GM13977 (cell line): ENCODE results near the gene PCNX2.

ENCODE experiments used
- DNase-seq: peaks from one replicate; pipeline ENCODE4 v3.0.0; 2012; ENCODE audit warnings: low spot score
- in situ Hi-C: fragments of 300-500 bp; cut with MboI; formaldehyde crosslinking; loops from one replicate; pipeline ENCODE4 v1.12.0; 2022; ENCODE audit warnings: low sequenced_read_pairs, low pct_unique_long_range_greater_than_20kb, mixed read lengths, inconsistent platforms; ENCODE audit not compliant: unreplicated experiment
- TF ChIP-seq, protein P1 (sequence below): IDR thresholded peaks from 2 replicates; pipeline ENCODE4 v1.5.1; 2012; ENCODE audit warnings: mild to moderate bottlenecking, control low read depth; ENCODE audit not compliant: insufficient read depth; ENCODE audit errors: extremely low read depth, missing control alignments

PCNX2 gene

DNA sequence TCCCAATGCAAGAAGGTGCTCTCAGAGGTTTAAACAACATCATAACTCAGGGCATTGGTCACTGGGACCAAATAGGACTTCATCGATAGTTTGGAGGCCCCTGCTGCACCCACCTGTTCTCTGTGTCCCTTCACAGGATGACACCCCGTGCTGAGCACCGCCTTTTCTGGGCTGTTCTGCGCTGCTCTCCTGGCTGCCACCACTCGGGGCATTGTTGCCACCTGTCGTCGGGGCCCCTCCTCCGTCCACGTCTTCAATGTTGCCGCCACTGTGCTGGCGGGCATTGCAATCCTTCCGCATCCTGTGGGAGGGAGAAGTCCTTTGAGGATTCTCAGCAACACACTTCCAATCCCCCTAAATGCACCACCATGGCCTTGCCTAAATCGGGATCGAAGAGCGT lies 297.4 kb downstream of the PCNX2 start:
- TF ChIP-seq, protein P1, sequence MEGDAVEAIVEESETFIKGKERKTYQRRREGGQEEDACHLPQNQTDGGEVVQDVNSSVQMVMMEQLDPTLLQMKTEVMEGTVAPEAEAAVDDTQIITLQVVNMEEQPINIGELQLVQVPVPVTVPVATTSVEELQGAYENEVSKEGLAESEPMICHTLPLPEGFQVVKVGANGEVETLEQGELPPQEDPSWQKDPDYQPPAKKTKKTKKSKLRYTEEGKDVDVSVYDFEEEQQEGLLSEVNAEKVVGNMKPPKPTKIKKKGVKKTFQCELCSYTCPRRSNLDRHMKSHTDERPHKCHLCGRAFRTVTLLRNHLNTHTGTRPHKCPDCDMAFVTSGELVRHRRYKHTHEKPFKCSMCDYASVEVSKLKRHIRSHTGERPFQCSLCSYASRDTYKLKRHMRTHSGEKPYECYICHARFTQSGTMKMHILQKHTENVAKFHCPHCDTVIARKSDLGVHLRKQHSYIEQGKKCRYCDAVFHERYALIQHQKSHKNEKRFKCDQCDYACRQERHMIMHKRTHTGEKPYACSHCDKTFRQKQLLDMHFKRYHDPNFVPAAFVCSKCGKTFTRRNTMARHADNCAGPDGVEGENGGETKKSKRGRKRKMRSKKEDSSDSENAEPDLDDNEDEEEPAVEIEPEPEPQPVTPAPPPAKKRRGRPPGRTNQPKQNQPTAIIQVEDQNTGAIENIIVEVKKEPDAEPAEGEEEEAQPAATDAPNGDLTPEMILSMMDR, result no peak
- in situ Hi-C loops, result no loop called here

DNA sequence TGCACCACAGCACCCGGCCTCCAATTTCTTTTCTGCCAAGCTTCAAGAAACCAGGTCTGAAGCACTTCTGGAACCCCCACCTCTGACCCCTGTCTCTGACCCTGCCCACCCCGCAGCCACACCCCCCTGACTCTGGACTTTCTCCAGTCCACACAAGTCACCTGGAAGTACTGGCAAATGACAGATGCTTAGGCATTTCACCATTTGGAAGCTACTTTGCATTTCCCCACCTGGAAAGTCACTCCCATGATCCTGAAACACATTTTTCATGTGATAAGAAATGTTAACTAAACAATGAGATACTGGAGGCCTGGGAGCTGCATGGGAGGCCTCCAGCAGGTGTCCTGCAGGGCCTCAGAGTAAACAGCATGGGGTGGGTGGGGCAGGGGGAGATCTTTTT lies 299.4 kb downstream of the PCNX2 start:
- TF ChIP-seq, protein P1, result no peak
- no peak for DNase-seq
- in situ Hi-C loops, result no loop called here

More for the DNA sequence above, 297.4 kb downstream of the PCNX2 start:
- no peak for DNase-seq

DNA sequence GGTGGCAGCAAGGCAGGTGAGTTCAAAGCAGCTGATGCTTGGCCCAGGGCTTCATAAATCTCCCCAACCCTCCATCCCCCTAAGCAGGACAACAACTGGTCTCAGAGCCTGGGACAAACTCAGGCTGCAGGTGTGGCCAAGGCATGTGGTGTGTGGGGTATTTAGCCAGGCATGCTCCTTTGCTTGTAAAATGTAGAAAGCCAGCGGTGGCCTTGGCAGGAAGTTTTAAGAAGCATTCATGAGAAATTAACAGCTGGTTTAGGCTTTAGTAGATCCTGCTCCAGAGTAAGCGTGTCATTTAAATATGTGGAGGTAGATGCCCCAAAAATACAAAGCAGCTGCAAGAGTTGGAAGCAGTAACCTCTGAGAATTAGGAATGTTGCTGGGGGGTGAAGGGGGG lies 300.3 kb downstream of the PCNX2 start:
- in situ Hi-C loops, result no loop called here
- DNase-seq, result no peak
- TF ChIP-seq, protein P1, result no peak

DNA sequence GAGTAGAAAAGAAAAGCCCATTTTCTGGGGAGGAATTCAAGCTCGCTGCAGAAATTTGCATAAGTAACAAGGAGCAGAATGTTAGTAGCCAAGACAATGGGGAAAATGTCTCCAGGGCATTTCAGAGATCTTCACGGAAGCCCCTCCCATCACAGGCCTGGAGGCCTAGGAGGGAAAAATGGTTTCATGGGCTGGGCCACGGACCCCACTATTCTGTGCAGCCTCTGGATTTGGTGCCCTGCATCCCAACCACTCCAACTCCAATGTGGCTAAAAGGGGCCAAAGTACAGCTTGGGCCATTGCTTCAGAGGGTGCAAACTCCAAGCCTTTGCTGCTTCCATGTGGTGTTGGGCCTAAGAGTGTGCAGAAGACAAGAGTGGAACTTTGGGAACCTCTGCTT lies 302.0 kb downstream of the PCNX2 start:
- in situ Hi-C loops, result no loop called here
- TF ChIP-seq, protein P1, result no peak
- no peak for DNase-seq

DNA sequence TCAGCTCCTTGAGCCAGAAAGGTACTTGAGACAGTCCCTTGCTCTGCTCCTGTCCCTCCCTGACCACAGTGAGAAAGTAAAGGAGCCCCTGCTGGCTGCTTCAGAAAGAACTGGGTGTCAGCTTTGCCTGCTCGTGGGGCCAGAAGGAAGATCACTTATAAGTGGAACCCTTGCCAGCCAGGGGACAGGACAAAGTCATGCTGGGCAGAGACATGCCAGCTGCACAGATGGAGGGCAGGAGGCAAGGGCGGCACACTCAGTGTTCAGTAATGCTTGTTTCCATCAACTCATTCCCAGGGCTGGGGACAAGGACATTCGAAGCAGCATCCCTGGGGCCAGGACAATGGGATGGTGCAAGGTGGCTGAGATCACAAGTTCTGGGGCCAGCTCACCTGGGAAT lies 303.3 kb downstream of the PCNX2 start:
- no peak for DNase-seq
- TF ChIP-seq, protein P1, result no peak
- in situ Hi-C loops, result no loop called here

DNA sequence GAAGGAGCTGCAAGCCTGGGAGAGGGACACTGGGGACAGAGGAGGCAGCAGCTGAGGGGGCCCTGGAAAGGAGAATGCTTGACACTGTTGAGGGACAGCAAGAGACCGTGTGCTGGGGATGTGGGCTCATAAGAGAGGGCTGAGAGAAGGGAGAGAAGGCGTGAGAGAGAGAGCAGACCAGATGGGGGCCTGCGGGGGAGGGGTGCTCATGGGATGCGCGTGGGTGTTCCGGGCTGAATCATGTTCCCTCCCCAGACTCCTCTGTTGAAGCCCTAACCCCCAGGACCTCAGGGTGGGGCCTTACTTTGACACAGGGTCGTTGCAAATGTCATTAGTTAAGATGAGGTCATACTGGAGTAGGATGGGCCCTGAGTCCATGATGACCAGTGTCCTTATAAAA lies 304.3 kb downstream of the PCNX2 start:
- TF ChIP-seq, protein P1, result no peak
- DNase-seq, result no peak
- in situ Hi-C loops, result no loop called here
